GM12872 (cell line): ENCODE measurements around the gene SNAPC2.

ENCODE experiments used
- TF ChIP-seq, protein P1 (sequence below): IDR thresholded peaks from 3 replicates; pipeline ENCODE4 v1.5.1; 2011; ENCODE audit warnings: low read depth, mild to moderate bottlenecking, low read length, moderate library complexity; ENCODE audit not compliant: insufficient read depth

SNAPC2 gene

DNA sequence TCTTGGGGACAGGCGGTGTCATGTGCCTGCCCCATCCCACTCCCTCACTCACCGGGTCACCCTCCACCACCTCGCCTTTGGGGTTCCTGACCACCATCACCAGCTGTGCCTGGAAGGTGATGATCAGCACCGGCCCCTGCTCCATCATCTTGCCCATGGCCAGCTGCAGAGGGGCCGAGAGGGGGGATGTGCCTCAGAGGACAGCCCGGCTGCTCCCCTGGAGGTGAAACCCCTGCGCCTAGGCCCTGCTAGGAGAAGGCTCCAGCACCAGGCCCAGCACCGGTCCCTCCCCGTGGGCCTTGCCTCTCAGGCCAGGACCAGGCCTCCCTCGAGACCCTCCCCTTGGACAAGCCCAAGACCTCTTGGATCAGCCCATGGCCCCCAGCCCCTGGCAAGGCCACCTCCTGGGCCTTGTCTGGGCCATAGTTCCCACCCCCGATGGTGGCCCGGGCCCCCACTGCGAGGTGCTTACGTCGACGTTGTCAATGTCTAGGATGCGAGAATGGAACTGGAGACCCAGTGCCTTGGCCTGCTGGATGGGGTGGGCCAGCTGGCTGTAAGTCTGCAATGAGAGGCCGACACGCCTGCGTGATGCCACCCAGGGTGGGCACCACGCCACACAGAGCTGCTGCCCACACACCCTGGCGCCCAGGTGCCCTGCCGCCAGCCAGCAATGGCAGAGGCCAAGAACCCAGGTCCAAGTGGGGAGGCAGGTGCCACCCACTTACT, 7.6 kb downstream of the SNAPC2 start:
- TF ChIP-seq, protein P1, sequence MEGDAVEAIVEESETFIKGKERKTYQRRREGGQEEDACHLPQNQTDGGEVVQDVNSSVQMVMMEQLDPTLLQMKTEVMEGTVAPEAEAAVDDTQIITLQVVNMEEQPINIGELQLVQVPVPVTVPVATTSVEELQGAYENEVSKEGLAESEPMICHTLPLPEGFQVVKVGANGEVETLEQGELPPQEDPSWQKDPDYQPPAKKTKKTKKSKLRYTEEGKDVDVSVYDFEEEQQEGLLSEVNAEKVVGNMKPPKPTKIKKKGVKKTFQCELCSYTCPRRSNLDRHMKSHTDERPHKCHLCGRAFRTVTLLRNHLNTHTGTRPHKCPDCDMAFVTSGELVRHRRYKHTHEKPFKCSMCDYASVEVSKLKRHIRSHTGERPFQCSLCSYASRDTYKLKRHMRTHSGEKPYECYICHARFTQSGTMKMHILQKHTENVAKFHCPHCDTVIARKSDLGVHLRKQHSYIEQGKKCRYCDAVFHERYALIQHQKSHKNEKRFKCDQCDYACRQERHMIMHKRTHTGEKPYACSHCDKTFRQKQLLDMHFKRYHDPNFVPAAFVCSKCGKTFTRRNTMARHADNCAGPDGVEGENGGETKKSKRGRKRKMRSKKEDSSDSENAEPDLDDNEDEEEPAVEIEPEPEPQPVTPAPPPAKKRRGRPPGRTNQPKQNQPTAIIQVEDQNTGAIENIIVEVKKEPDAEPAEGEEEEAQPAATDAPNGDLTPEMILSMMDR, result no peak

DNA sequence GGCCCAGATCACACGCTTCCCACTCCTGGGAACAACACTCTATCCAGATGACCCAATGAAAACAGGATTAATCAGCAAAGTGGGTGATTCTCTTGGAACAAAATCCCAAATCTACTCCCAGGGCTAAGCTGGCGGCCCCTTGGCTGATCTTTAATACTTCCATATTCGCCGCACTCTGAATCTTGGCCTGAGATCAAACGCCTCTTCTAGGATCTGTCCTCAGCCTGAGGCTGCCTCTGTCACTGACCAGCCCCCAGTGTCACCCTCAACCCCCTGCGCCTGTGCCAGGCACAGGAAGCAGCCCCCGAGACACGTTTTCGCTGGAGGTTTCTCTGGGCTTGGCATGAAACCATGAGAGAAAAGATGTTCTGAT, 8.2 kb downstream of the SNAPC2 start:
- TF ChIP-seq, protein P1, result no peak

DNA sequence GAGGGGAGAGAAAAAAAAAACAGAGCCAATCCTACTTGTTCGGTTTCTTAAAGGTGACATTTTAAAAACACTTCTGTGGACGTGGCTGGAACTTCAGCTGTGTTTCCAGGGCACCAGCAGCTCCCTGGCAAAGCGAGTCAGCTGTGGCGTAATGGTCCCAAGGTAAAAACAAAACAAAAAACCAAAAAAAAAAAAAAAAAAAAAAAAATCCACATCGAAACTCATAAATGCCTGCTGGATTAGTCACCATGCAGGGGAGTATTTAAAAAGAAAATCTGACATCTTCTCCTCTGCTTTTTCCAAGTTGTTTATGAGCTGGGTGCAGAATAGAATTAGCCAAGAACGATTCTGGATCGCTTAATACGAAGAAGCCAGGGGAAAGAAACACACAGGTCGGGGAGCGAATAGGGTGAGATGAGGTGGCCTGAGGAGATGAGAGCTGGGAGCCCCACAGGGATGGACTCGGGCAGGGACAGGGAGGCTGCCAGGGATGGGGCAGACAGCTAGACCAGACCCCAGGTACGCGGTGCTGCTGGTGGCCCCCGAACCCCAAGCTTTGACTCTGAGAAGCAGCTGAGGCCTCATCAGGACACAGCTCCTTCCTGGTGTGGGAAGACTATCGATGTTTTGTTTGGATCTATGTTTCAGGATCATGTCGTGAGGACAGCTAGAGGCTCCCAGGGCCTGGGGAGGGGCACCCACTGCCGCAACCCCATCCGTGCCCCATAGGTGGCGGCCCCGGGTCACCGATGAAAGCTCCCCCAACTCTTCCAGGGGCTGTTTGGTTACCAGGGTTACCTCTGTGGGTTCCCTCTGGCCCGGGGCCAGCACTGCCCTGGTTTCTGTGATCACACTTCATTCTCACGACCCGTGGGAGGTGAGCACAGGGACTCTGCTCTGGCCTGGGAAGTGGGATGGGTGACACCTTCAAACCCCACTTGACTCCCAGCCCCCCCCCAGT, 8.9 kb downstream of the SNAPC2 start:
- TF ChIP-seq, protein P1, result peak; percentile 65

DNA sequence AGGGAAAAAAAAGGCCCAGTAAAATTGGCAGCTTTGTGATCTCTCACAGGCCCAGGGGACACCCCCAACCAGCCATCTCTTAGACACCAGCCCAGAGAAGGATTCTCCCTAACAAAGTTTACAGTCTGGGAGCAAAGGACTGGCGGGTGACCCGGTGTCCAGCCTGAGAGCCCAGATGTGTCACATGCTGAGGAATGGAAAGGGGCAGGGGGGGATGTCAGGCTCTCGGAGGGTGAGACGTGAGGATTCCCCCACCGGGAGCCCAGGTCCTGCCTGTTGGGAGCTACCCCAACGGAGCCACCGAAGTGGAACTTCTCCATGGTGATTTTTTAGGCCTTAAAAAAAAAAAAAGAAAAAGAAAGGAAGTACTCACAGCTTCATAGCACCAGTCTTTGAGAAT, 10.6 kb downstream of the SNAPC2 start:
- TF ChIP-seq, protein P1, result no peak

DNA sequence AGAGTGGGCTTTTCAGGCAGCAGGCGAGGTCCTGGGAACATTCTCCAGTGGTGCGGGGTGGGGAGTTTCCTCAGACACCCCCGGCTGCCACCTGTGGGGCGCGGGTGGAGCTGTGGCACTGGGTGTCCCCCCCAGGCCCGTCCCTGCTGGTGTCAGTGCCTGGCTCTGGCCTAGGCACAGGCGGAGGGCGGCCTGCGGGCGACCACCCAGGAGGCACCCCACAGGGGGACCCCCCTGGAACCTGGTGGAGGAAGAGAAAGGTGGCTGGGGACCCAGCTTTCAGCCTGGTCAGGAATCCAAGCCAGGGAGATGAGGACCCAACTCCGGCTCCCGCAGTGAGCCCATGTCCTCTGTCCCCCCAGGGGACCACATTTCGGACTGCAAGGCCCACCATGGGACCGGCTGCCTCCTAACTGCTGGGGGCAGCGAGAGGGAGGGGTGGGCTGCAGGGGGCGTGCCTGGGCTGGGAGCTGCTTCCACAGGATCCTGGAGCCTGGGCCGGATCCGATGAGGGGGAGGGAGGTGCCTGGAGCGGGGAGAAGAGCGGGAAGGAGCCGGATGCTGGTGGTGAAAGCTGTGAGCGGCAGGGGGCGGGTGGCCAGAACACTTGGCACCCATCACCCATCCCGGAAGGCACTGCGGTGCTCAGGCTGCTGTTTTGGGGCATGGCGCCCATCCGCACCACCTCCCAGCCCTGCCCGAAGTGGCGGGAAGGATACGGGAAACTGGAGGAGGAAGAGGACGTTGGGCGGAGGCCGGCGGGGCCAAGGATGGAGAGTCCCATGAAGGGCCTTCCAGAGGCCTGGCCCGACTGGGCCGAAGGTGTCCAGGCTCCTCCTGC, 11.3 kb downstream of the SNAPC2 start:
- TF ChIP-seq, protein P1, result no peak

DNA sequence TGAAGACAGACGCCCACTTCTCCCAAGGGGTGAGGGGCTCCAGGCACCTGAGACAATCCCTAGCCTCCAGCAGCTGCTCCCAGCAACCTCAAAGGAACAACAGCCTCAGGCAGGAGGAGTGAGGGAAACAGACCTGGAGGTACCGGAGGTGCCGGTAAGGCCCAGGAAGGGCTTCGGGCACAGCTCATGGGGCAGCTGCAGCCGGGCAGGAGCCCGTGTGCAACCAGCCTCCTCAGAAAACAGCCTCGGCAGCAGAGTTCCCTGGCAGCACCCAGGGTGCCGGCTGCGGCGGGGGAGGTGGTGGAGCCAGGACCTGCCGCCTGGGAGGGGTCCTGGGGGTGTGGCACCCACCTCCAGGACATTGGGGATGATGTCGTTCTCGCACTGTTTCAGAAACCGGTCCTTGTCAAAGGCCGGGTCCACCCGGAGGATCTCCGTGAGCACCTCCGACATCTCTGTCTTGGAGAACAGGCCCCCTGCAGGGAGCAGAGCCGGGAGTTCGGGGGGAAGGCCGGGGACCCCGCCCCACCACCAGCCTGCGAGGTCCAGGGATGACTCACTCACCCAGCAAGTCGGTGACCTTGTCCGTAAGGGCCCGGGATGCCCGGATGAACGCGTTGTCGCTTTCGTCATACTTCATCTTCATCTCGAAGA, 12.3 kb downstream of the SNAPC2 start:
- TF ChIP-seq, protein P1, result no peak

DNA sequence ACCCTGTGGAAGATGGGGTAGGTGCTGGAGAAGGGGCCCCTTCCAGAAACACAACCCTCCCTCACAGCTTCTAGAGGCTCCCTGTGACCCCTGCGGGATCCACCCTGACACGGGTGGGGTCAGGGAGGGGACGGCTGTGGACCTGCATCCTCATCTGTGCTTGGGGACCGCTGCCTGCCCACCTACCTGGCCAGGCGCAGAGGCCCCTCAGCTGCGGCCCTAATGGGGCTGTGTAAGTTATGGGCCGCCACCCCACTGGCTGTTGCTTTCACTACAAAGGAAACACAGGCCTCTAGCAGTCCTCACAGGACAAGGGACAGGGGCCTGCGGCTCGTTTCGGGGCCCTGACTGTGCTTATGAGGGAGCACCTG, 12.8 kb downstream of the SNAPC2 start:
- TF ChIP-seq, protein P1, result no peak
